ENCODE measurements around the gene OTUB2. TPM values are rescaled to one million over a fixed set of nuclear protein-coding genes. Genes with fewer than 3 reads are reported as not detected.
"Not testable (repeated sequence)": the region's sequence is repeated elsewhere in the genome, so short reads cannot be mapped to it uniquely, and the experiment has no call there.

The OTUB2 gene
- total RNA-seq, 1 donor from 2014 or later: 5.6 TPM

DNA sequence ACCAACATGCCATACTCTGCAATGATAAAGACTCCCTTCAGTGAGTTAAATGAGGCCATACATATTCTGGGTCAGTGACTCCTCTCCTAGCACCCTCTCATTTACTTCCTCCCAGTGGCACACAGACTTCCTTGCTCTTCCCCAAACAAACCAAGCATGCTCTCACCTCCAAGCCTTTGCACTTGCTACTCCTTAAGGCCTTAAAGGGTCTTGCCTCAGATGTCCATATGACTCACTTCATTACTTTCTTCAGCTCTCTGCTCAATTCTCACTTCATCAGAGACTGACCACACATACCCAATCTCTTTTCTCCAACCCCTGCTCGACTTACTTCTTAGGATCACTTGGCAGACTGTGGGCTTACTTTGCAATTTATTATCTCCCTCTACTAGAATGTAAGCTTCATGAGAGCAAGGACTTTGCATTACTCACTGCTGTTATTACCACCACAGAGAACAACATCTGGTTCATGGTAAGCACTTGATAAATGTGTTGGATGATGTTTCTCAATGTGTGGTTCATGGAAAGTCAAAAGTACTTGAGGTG is 32.1 kb downstream of the OTUB2 start:
- no peak for DNase-seq

DNA sequence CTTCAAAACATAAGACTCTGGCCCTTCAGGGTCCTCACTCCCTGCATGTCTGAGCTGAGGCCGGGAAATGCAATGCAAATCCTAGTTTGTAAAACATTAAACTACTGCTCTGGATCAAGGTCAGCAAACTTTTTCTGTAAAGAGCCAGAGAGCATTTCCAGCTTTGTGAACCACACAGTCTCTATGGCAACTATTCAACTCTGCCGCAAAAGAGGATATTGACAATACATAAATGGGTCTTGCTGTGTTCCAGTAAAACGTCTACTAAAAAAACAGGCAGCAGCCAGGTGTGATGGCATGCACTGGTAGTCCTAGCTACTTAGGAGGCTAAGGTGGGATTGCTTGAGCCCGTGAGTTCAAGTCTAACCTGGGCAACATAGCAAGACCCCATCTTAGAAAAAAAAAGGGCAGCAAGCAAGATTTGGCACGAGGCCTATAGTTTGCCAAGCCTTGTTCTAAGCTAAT is 32.6 kb downstream of the OTUB2 start:
- DNase-seq: no peak

DNA sequence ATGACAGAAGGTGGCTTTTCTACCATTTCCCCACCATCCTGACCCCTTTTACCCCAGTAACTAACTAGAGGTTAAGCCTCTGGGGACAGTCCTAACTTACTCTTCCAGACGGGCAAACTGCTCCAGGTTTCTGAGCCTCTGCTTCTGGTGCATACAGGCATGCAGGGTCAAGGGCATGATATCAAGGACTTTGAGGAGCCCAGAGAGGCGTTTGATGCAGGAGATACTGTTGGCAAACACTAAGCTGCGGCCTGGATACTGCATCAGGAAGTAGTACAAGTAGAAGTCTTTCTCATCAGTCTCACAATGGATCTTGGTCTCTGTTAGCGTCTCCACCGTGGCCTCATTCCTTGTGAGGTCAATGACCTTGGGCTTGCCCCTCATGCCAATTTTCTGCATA is 33.9 kb downstream of the OTUB2 start:
- no peak for DNase-seq

DNA sequence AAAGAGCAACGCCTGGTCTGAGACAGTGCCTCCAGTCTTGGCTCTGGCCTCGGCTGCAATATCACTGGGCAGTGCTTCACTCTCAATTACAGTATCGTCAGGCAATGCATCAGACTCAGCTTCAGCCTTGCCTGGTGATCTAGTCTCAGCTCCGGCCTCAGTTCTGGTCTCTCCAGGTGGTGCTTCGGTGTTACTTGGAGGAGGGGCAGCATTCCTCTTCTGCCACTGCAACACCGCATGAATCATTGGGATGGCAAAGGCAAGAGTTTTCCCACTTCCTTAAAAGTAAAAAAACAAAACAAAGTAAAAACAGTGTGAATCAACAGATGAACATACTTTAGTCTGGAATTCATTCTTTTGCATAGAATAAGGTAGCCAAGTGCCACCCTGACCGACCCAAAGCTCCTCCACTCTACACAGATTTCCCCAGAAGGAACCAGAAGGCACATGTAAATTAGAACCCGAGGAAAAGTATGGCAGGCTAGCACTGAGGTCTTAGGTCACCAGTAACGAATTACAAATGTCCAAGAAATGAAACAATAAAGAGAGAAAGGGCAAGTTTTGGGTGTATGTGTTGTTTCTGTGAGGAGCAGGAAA is 36.3 kb downstream of the OTUB2 start:
- DNase-seq: no peak

DNA sequence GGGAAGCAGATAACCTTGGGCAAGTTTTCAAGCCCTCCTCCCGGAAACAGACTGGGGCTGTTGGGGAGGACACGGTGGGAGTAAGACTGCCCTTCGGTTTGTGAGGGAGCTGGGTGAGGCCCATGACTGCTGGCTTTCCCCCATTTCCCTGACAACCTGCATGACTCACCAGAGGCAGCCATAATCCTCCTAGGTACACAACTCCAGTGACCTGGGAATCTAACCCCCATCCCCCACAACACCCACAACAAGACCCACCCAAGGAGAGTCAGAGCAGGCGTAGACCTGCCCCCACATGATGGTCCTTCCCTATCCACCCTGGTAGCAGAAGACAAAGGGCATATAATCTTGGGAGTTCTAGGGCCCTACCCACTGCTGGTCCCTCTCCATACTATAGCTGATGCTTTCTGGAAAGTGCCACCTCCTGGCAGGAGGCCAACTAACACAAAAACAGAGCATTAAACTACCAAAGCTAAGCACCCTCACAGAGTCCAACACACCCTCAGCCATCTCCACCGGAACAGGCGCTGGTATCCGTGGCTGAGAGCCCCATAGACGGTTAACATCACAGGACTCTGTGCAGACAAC is 40.0 kb downstream of the OTUB2 start:
- DNase-seq: no peak

DNA sequence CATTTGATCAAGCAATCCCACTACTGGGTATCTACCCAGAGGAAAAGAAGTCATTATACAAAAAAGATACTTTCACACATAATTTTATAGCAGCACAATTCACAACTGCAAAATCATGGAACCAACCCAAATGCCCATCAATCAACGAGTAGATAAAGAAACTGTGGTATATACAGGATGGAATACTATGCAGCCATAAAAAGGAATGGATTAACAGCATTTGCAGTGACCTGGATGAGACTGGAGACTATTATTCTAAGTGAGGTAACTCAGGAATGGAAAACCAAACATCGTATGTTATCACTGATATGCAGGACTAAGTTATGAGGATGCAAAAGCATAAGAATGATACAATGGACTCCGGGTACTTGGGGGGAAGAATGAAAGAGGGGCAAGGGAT is 45.9 kb downstream of the OTUB2 start:
- not testable (repeated sequence) for DNase-seq

DNA sequence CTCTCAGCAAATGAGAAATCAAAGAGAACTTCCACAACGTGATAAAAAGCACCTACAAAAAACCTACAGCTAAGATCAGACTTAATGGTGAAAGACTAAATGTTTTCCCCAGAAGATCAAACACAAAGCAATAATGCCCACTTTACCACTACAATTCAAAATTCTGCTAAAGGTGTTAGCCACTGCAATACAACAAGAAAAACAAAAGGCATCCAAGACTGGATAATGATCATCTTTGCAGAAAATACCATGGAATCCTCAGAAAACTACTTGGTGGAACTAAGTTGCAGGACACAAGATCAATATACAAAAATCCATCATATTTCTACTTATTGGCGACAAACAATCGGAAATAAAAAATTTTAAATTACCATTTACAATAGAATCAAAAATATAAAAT is 48.4 kb downstream of the OTUB2 start:
- no peak for DNase-seq

DNA sequence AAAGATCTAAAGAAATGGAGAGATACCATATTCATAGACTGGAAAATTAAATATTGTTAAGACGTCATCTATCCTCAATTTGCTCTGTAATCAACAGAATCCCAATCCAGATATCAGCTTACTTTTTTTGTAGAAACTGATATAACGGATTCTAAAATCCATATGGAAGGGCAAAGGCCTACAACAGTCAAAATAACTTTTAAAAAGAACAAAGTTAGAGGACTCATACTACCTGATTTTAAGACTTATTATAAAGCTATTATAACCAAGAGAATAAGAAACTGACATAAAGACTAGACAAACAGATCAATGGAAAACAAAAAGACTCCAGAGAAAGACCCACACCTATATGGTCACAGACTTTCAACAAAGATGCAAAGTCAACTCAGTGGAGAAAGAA is 48.9 kb downstream of the OTUB2 start:
- no peak for DNase-seq

DNA sequence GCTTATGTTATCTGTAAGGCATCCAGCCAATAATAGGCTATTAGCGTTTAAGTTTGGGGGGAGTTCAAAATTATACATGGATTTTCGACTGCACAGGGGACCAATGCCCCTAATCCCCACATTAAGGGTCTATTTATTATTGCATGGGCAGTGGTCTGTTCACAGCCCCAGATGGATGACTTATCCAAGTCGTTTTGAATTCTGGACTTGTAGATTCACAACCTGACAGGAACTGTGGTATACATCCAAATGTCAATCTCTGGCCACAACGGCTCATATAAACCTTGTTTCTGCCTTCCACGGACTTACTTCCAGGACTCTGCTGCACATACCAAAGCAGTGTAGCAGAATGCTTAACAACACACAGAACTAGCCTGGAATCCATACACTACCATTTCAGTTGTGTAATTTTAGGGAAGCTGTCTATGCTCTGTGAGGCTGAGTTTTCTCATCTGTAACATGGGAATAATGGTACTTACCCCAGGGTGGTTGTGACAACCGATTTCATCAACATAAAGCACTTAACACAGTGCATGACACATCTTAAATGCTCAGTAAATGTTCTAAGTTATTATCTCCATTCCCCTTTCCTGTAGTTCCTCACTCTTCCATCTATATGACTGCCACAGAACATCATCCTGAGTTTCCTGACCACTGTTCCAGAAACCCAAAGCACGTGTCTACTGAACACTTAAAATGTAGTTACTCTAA is 51.1 kb downstream of the OTUB2 start:
- no peak for DNase-seq

DNA sequence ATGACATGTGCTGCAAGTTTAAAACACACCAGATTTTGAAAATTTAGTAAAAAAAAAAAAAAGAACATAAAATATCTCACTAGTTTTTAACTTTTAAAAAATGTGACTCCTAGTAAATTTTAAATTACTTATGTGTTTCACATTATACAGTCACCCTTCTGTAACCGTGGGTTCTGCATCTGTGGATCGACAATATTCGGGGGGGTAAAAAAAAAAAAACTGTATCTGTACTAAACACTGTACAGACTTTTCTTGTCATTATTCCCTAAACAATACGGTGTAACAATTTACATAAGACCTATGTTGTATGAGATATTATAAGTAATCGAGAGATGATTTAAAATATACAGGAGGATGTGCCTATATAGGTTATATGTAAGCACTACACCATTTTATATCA is 51.7 kb downstream of the OTUB2 start:
- no peak for DNase-seq

DNA sequence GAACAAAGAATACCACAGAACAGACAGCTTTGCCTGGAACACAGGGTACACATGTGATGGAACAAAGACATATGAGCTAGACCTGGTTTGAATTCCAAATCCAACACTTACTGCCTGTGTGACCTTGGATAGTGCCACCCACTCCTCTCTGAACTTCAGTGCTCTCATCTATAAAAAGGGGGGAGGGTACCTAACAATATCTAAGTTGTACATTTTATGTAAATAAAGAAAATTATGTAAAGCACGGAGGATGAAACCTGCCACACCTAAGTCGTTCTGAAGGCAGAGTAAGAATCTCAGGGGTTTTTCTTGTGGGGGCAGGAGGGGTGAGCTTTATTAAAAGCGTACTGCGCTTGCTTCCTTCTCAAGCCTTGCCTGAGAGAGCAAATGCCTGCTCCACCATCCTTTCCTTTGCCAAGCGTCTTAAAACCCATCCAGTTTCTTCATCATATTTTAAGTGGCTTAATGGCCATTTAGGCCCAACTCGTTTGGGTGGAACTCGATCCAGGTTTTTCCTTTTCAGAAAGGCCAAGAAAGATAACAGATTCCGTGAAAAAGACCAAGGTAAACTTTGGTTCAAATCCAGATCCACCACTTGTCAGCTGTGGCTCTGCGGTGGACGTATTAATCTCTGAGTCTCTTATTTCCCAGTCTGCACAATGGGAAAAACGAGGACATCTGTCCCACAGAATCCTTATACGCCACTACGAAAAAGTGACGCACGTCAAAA is 53.9 kb downstream of the OTUB2 start:
- no peak for DNase-seq

DNA sequence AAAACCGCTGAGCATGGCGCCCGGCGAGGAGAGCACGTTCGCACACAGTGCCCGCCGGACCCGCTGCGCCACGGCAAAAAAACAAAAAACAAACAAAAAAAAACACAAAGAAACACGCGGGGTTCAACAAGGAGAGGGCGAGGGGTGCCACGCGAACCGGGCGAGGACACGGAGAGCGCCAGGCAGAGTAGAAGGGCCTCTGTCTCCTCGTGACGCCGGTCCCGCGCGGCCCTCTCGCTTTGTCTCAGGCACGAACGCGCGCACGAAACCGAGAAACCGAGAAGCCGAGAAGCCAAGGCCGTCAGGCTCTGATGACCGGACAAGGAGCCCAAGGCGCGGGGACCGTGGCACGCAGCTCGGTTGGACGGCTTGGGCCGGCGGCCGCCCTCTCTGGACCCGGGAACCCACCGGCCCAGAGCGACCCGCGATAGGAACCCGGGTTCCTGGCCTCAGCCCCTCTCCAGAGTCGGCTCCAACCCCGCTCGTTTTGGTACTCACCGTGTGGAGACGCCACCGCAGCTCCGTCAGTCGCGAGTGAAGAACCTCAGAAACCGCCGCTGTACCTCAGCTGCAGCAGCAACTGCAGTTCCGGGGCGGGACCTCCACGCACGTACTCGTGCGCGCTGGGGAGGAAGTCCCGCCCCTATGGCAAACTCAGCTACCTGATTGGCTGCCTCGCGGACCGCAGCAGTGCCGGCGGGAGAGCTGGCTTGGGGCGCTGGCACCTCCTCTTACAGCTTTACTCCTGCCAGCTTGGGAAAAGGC is 54.7 kb downstream of the OTUB2 start, which contains the start of the genes DDX24 and IFI27L1:
TSS of gene DDX24 (minus strand) at position 582 of the 765 bp plus-strand sequence. CDS start 1,460 bp downstream, outside the sequence.
TSS of gene IFI27L1 (plus strand) at position 690 of the 765 bp plus-strand sequence. CDS start 15,628 bp downstream, outside the sequence.
- DNase-seq: peak; percentile 94

DNA sequence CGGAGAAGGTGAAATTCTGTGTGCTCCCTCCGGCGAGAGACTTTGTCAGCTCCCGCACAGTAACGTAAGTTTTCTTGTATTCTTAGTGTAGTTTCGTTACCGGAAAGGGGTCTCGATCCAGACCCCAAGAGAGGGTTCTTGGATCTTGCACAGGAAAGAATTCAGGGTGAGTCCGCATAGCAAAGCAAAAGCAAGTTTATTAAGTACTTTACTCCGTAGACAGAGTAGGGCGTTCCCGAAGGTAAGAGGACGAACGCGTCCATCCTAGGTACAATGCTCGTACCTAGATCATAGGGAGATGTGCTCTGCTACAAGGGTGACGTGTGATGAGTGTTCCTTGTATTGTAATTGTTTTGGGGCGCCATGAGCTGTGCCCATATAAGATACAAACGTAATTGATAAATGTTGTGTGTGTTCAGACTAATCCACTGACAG is 55.3 kb downstream of the OTUB2 start:
- DNase-seq: no peak

DNA sequence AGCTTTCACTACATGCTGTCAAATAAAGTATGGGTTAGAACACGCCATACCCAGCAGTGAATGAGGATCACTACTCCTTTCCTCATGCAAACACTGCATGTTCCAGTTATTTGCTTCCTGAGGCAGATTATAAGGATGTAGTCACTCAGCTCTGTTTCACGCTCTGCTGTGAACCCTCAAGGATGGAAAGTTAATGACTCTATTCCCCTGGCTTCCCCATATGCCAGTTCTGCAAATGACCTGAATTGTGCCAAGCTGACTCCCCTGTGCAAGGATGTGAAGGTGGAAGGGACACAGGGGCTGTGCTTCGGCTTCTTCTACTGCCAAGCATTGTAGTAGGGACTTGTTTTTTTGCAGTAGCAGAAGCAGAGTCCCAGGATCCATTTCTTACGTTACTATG is 61.8 kb downstream of the OTUB2 start:
- DNase-seq: no peak

DNA sequence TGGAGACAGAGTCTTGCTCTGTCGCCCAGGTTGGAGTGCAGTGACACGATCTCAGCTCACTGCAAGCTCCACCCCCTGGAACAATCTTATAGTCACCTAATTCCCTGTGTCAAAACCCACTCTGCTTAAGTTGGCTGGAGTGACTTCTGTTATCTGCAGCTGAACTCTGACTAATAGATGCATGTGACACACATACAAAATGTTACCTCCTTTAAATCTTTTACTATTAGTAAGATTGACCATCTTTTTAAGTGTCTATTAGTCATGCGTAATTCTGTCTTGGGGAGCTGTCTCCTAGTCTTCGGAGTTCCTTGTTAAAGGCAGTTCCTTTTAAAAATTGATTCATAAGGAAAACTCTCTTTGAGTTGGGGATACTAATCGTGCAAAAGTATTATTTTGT is 62.4 kb downstream of the OTUB2 start:
- no peak for DNase-seq

DNA sequence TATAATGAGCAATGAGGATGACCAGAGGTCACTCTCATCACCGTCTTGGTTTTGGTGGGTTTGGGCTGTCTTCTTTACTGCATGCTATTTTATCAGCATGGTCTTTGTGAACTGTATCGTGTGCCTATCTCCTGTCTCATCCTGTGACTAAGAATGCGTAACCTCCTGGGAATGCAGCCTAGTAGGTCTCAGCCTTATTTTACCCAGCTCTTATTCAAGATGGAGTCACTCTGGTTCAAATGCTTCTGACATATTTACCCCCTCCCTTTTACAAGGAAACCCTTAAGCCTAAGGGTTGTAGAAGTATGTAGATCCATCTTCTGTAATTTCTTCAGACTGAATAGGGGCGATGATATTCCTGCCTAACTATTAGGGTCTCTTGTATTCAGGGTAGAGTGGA is 63.3 kb downstream of the OTUB2 start:
- no peak for DNase-seq

DNA sequence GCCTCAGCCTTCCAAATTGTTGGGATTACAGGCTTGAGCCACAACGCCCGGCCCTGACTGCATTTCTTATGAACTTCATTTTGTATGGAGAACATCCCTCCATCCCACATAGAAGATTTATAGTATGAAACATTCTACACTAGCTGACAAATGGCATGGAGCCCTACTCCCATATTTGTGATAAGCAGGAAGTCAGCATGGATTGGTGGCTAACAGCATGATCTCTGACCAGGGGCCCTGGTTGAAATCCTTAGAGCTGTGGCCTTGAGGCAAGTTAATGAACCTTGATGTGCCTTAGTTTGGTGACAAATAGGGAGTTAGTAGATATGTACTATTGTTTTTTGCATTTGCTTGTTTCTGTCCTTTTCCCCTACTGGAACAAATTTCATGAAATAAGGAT is 67.3 kb downstream of the OTUB2 start:
- DNase-seq: no peak

DNA sequence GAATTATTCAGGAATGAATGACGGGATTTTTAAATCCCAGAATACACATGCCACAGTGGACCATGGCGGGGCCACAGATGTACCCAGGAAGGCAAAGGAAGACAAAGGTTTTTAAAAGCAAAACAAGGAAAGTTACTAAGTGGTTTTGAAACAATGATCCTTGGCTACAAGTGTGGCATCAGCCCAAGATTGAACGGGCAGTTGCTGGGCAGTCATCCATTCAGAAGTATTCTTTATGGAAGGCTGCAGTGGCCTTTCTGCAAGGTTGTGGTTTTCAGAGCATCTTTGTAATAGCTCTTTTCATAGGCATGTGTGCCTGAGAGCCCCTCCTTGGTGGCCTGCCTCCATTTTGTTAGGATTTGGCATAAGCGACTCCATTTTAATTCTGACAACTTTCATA is 71.0 kb downstream of the OTUB2 start:
- DNase-seq: no peak

Data from occipital lobe (tissue), 2 donors.